WTC11 (cell line): ENCODE data around the gene MAPK12. TPM values are rescaled to one million over a fixed set of nuclear protein-coding genes. Genes with fewer than 3 reads are reported as not detected.

Experiments used
- ATAC-seq: fragments of 200-7000 bp; cut with Tn5 transposase; 2 replicates; pipeline ENCODE4 v1.10.0; 2021; ENCODE audit warnings: mild to moderate bottlenecking, moderate library complexity
- CTCF ChIA-PET: fragments of 300-600 bp; sonication (Branson Sonifier 250); formaldehyde crosslinking; loops from one replicate; lab custom pipeline; 2021; ENCODE audit warnings: antibody characterized with exemption; lab: Charles Lee
- POLR2A ChIA-PET: fragments of 350-600 bp; sonication (Branson Sonifier 250); formaldehyde crosslinking; loops from one replicate; lab custom pipeline; 2021; ENCODE audit warnings: antibody characterized with exemption; lab: Charles Lee
- DNase-seq: peaks from one replicate; pipeline ENCODE4 v3.0.0; 2021; ENCODE audit warnings: low spot score
- H3K27ac Mint-ChIP-seq: 2 replicates; pipeline ENCODE4 v1.8.0; 2021; ENCODE audit warnings: mixed read lengths
- H3K27me3 Mint-ChIP-seq: 2 replicates; pipeline ENCODE4 v1.8.0; 2021; ENCODE audit warnings: low read depth, mild to moderate bottlenecking, moderate library complexity, mixed read lengths
- H3K36me3 Mint-ChIP-seq: 2 replicates; pipeline ENCODE4 v1.8.0; 2021; ENCODE audit warnings: mixed read lengths
- H3K4me1 Mint-ChIP-seq: 2 replicates; pipeline ENCODE4 v1.8.0; 2022; ENCODE audit warnings: mixed read lengths
- H3K4me3 Mint-ChIP-seq: 2 replicates; pipeline ENCODE4 v1.8.0; 2021; ENCODE audit warnings: mild to moderate bottlenecking, moderate library complexity, mixed read lengths
- H3K9me3 Mint-ChIP-seq: 2 replicates; pipeline ENCODE4 v1.8.0; 2021; ENCODE audit warnings: mixed read lengths
- CREB1 ChIP-seq: sonication (generic); formaldehyde crosslinking; IDR thresholded peaks from 2 replicates; pipeline ENCODE4 v1.8.0; 2023; ENCODE audit warnings: mild to moderate bottlenecking, missing genetic modification reagents
- CREM ChIP-seq: sonication (generic); formaldehyde crosslinking; IDR thresholded peaks from 2 replicates; pipeline ENCODE4 v1.8.1; 2022; ENCODE audit warnings: mild to moderate bottlenecking, missing genetic modification reagents, moderate library complexity
- ELF4 ChIP-seq: sonication (generic); formaldehyde crosslinking; IDR thresholded peaks from 2 replicates; pipeline ENCODE4 v1.8.1; 2022; ENCODE audit warnings: low read depth, mild to moderate bottlenecking, moderate library complexity, missing genetic modification reagents
- GRHL2 ChIP-seq: fragments of 250-450 bp; sonication (Bioruptor Pico); IDR thresholded peaks from 2 replicates; pipeline ENCODE4 v1.8.0; 2022; ENCODE audit warnings: mild to moderate bottlenecking, moderate library complexity; ENCODE audit not compliant: insufficient replicate concordance, severe bottlenecking
- HMGA2 ChIP-seq: fragments of 250-450 bp; sonication (Bioruptor Pico); IDR thresholded peaks from 2 replicates; pipeline ENCODE4 v1.4.0; 2021; ENCODE audit warnings: mild to moderate bottlenecking, moderate library complexity
- MXD4 ChIP-seq: fragments of 250-450 bp; sonication (Bioruptor Pico); IDR thresholded peaks from 2 replicates; pipeline ENCODE4 v1.8.0; 2021; ENCODE audit warnings: mild to moderate bottlenecking, moderate library complexity, borderline replicate concordance
- MYBL2 ChIP-seq: sonication (generic); formaldehyde crosslinking; IDR thresholded peaks from 2 replicates; pipeline ENCODE4 v1.8.1; 2023; ENCODE audit warnings: mild to moderate bottlenecking, moderate library complexity, missing genetic modification reagents
- NFE2L1 ChIP-seq: sonication (generic); formaldehyde crosslinking; IDR thresholded peaks from 2 replicates; pipeline ENCODE4 v1.8.1; 2023; ENCODE audit warnings: missing genetic modification reagents
- NR3C1 ChIP-seq: sonication (generic); formaldehyde crosslinking; conservative IDR thresholded peaks from 2 replicates; pipeline ENCODE4 v1.8.1; 2023; ENCODE audit warnings: low read depth, mild to moderate bottlenecking, missing genetic modification reagents
- OVOL2 ChIP-seq: fragments of 250-450 bp; sonication (Bioruptor Pico); IDR thresholded peaks from 2 replicates; pipeline ENCODE4 v1.9.0; 2021; ENCODE audit warnings: mild to moderate bottlenecking, borderline replicate concordance
- TEAD1 ChIP-seq: sonication (generic); formaldehyde crosslinking; IDR thresholded peaks from 2 replicates; pipeline ENCODE4 v1.8.0; 2022; ENCODE audit warnings: mild to moderate bottlenecking, missing genetic modification reagents
- ZBTB21 ChIP-seq: sonication (generic); formaldehyde crosslinking; IDR thresholded peaks from 2 replicates; pipeline ENCODE4 v1.8.1; 2023; ENCODE audit warnings: mild to moderate bottlenecking, missing genetic modification reagents, borderline replicate concordance
- ZNF219 ChIP-seq: sonication (generic); formaldehyde crosslinking; IDR thresholded peaks from 2 replicates; pipeline ENCODE4 v1.8.0; 2023; ENCODE audit warnings: missing genetic modification reagents, mild to moderate bottlenecking, borderline replicate concordance
- ZNF263 ChIP-seq: sonication (generic); formaldehyde crosslinking; IDR thresholded peaks from 2 replicates; pipeline ENCODE4 v1.8.1; 2022; ENCODE audit warnings: low read depth, mild to moderate bottlenecking, moderate library complexity, missing genetic modification reagents
- ZNF317 ChIP-seq: sonication (generic); formaldehyde crosslinking; IDR thresholded peaks from 2 replicates; pipeline ENCODE4 v1.8.1; 2023; ENCODE audit warnings: low read depth, mild to moderate bottlenecking, moderate library complexity, missing genetic modification reagents, borderline replicate concordance
- total RNA-seq: library from RNA; stranded (reverse); gene quantifications from 3 replicates; pipeline ENCODE4 v1.2.3, GENCODE V29; 2021
- TF ChIP-seq, protein P1 (sequence below): sonication (generic); formaldehyde crosslinking; IDR thresholded peaks from 2 replicates; pipeline ENCODE4 v1.8.1; 2023; ENCODE audit warnings: mild to moderate bottlenecking, missing genetic modification reagents
- TF ChIP-seq, protein P2 (sequence below): sonication (generic); formaldehyde crosslinking; conservative IDR thresholded peaks from 2 replicates; pipeline ENCODE4 v1.8.1; 2022; ENCODE audit warnings: mild to moderate bottlenecking, missing genetic modification reagents
- TF ChIP-seq, protein P3 (sequence below): sonication (generic); formaldehyde crosslinking; IDR thresholded peaks from 2 replicates; pipeline ENCODE4 v1.8.1; 2022; ENCODE audit warnings: mild to moderate bottlenecking, moderate library complexity, missing genetic modification reagents
- TF ChIP-seq, protein P4 (sequence below): fragments of 250-450 bp; sonication (Bioruptor Pico); IDR thresholded peaks from 2 replicates; pipeline ENCODE4 v1.9.0; 2021; ENCODE audit warnings: mild to moderate bottlenecking, borderline replicate concordance
- TF ChIP-seq, protein P5 (sequence below): sonication (generic); formaldehyde crosslinking; IDR thresholded peaks from 2 replicates; pipeline ENCODE4 v1.8.1; 2023; ENCODE audit warnings: mild to moderate bottlenecking, missing genetic modification reagents, moderate library complexity
- TF ChIP-seq, protein P6 (sequence below): sonication (generic); formaldehyde crosslinking; IDR thresholded peaks from 2 replicates; pipeline ENCODE4 v1.8.1; 2022; ENCODE audit warnings: low read depth, missing genetic modification reagents, borderline replicate concordance

Gene MAPK12
- total RNA-seq, 1 experiment from 2014 or later = 31.0 TPM

DNA sequence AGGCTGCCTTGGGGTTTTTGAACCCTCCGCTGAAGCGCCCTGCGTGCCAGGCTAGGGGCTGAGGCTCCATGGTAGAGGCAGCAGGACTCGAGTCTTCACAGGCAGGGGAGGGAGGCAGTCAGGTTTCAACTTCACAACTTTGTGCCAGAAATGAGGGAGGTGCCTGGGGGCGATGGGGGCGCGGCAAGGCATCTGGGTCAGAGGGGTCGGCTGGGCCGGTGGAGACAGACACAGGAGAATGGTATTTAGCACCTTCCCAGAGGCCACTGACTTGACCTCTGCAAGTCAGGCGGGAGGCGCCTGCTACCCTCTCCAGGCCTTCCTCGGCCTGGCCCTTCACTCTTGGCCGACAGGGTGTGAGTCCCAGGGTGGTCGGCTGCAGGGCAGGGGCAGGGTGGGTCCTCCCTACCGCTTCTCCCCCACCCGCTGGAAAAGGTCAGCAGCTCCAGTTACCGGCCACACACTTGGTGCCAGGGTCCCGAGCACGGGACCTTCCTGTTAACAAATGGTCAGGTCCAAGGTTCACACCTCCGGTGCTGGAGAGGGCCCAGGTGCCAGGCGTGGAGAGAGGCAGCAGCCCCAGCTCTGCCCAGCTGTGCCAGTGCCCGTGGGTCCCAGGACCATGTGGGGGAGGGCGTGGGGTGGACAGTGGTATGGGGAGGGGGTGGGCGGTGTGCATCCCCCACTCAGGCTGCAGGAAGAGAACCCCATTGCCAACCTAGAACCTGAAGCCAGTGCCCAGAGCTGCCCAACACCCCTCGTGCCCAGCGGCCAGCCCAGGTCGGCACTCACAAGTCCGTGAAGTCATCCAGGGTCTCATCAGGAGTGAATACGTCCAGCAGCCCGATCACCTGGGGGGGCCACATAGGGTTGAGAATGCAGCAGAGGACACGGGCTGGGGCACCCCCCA lies 3.8 kb downstream of the MAPK12 start:
- ATAC-seq = no peak
- peaks cover 9% of the 10 kb centered on the region for H3K27me3 Mint-ChIP-seq
- no peak overlapping the region for H3K27ac Mint-ChIP-seq
- no peak for DNase-seq
- ChIA-PET POLR2A (no interaction called here), CTCF (no interaction called here)
- H3K9me3 Mint-ChIP-seq = no peaks in the 10 kb centered on the region
- no peak overlapping the region for H3K4me3 Mint-ChIP-seq
- TF ChIP-seq, protein P1, sequence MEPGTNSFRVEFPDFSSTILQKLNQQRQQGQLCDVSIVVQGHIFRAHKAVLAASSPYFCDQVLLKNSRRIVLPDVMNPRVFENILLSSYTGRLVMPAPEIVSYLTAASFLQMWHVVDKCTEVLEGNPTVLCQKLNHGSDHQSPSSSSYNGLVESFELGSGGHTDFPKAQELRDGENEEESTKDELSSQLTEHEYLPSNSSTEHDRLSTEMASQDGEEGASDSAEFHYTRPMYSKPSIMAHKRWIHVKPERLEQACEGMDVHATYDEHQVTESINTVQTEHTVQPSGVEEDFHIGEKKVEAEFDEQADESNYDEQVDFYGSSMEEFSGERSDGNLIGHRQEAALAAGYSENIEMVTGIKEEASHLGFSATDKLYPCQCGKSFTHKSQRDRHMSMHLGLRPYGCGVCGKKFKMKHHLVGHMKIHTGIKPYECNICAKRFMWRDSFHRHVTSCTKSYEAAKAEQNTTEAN (CRISPR knock-in tag) = no peak
- TF ChIP-seq GRHL2 (CRISPR knock-in tag) (no peak), TEAD1 (no peak), CREM (CRISPR knock-in tag) (no peak), ZNF219 (CRISPR knock-in tag) (no peak)
- TF ChIP-seq, protein P2, sequence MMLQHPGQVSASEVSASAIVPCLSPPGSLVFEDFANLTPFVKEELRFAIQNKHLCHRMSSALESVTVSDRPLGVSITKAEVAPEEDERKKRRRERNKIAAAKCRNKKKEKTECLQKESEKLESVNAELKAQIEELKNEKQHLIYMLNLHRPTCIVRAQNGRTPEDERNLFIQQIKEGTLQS (CRISPR knock-in tag) = no peak
- TF ChIP-seq, all 79 proteins: peak for 0
- H3K36me3 Mint-ChIP-seq = no peaks in the 10 kb centered on the region
- H3K4me1 Mint-ChIP-seq = peaks cover 8% of the 10 kb centered on the region

DNA sequence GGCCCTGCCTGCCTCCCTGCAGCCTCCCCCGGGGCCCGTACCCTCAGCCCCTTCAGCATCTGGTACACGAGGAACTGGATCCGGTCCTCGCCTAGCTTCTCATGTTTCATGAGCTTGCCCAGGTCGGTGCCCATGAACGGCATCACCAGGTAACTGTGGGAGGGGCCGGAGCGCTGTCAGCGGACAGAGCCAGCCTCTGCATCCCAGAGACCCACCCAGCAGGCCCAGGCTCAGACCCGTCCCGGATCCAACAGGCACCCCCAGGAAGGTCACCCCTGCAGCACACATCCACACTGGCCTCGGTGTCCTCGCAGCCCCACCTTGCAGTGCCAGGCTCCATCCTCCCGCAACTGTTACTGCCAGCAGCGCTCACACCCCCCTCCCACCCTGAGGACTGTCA lies 4.4 kb downstream of the MAPK12 start:
- peaks cover 4% of the 10 kb centered on the region for H3K27me3 Mint-ChIP-seq
- H3K36me3 Mint-ChIP-seq = no peaks in the 10 kb centered on the region
- TF ChIP-seq, protein P3, sequence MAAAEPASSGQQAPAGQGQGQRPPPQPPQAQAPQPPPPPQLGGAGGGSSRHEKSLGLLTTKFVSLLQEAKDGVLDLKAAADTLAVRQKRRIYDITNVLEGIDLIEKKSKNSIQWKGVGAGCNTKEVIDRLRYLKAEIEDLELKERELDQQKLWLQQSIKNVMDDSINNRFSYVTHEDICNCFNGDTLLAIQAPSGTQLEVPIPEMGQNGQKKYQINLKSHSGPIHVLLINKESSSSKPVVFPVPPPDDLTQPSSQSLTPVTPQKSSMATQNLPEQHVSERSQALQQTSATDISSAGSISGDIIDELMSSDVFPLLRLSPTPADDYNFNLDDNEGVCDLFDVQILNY (CRISPR knock-in tag) = no peak
- H3K27ac Mint-ChIP-seq = no peak overlapping the region
- DNase-seq = no peak
- ChIA-PET POLR2A (no interaction called here), CTCF (interaction anchor here (1.6 kb wide), 1 partner anchor 85 kb away, joined by 4 read pairs; no protein-coding TSS in a partner anchor)
- no peak for ATAC-seq
- peaks cover 1% of the 10 kb centered on the region for H3K4me1 Mint-ChIP-seq
- no peak overlapping the region for H3K4me3 Mint-ChIP-seq
- no peaks in the 10 kb centered on the region for H3K9me3 Mint-ChIP-seq

DNA sequence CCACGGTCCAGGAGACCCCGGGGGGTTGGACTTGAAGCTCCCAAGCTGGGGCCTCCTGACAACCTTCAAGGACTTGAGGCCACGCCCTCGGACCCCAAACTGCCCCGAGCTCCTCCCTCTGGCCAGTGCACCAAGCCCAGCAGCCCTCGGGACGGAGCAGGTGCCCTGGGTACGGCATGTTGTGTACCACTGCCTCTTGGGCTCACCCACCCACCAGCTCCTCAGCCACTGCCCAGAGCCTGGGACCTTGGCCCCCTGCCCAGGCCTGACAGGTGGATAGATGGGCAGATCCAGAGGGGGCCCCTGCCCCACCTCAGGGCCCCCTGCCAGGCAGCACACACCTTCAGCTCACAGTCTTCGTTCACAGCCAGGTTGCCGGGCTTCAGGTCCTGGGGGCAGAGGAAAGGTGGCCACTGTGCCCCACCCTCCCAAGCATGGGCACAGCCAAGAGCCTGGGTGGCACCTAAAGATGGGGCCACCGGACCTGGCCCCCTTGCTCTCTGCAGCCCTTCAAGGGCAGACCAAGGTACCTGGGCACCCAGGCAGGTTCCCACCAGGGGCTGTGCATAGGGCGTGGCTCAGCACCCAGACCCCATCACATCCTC lies 5.1 kb downstream of the MAPK12 start:
- POLR2A ChIA-PET = no interaction called here
- no peak overlapping the region for H3K4me3 Mint-ChIP-seq
- CTCF ChIA-PET = interaction anchor here (1.2 to 1.6 kb wide), 2 partner anchors 16 to 86 kb away, joined by 3 to 4 read pairs; no protein-coding TSS in a partner anchor
- ATAC-seq = no peak
- no peak for DNase-seq
- H3K36me3 Mint-ChIP-seq = no peaks in the 10 kb centered on the region
- peaks cover 3% of the 10 kb centered on the region; the same call in 1 of the 2 replicates for H3K27me3 Mint-ChIP-seq
- H3K9me3 Mint-ChIP-seq = no peaks in the 10 kb centered on the region
- no peaks in the 10 kb centered on the region for H3K4me1 Mint-ChIP-seq
- H3K27ac Mint-ChIP-seq = no peak overlapping the region
- no peak for TF ChIP-seq ZNF219 (CRISPR knock-in tag)
- no peak for TF ChIP-seq MXD4
- no peak for TF ChIP-seq ELF4
- TF ChIP-seq MYBL2 (CRISPR knock-in tag) = no peak
- TF ChIP-seq, protein P4, sequence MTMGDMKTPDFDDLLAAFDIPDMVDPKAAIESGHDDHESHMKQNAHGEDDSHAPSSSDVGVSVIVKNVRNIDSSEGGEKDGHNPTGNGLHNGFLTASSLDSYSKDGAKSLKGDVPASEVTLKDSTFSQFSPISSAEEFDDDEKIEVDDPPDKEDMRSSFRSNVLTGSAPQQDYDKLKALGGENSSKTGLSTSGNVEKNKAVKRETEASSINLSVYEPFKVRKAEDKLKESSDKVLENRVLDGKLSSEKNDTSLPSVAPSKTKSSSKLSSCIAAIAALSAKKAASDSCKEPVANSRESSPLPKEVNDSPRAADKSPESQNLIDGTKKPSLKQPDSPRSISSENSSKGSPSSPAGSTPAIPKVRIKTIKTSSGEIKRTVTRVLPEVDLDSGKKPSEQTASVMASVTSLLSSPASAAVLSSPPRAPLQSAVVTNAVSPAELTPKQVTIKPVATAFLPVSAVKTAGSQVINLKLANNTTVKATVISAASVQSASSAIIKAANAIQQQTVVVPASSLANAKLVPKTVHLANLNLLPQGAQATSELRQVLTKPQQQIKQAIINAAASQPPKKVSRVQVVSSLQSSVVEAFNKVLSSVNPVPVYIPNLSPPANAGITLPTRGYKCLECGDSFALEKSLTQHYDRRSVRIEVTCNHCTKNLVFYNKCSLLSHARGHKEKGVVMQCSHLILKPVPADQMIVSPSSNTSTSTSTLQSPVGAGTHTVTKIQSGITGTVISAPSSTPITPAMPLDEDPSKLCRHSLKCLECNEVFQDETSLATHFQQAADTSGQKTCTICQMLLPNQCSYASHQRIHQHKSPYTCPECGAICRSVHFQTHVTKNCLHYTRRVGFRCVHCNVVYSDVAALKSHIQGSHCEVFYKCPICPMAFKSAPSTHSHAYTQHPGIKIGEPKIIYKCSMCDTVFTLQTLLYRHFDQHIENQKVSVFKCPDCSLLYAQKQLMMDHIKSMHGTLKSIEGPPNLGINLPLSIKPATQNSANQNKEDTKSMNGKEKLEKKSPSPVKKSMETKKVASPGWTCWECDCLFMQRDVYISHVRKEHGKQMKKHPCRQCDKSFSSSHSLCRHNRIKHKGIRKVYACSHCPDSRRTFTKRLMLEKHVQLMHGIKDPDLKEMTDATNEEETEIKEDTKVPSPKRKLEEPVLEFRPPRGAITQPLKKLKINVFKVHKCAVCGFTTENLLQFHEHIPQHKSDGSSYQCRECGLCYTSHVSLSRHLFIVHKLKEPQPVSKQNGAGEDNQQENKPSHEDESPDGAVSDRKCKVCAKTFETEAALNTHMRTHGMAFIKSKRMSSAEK = no peak
- no peak for TF ChIP-seq OVOL2 (CRISPR knock-in tag)
- TF ChIP-seq ZNF317 (CRISPR knock-in tag) = no peak
- no peak for TF ChIP-seq HMGA2
- TF ChIP-seq NFE2L1 (CRISPR knock-in tag) = no peak
- no peak for TF ChIP-seq ZBTB21 (CRISPR knock-in tag)
- TF ChIP-seq, protein P5, sequence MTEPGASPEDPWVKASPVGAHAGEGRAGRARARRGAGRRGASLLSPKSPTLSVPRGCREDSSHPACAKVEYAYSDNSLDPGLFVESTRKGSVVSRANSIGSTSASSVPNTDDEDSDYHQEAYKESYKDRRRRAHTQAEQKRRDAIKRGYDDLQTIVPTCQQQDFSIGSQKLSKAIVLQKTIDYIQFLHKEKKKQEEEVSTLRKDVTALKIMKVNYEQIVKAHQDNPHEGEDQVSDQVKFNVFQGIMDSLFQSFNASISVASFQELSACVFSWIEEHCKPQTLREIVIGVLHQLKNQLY (CRISPR knock-in tag) = no peak
- TF ChIP-seq CREB1 = no peak
- TF ChIP-seq NR3C1 (CRISPR knock-in tag) = no peak
- no peak for TF ChIP-seq ZNF263 (CRISPR knock-in tag)
- TF ChIP-seq, protein P6, sequence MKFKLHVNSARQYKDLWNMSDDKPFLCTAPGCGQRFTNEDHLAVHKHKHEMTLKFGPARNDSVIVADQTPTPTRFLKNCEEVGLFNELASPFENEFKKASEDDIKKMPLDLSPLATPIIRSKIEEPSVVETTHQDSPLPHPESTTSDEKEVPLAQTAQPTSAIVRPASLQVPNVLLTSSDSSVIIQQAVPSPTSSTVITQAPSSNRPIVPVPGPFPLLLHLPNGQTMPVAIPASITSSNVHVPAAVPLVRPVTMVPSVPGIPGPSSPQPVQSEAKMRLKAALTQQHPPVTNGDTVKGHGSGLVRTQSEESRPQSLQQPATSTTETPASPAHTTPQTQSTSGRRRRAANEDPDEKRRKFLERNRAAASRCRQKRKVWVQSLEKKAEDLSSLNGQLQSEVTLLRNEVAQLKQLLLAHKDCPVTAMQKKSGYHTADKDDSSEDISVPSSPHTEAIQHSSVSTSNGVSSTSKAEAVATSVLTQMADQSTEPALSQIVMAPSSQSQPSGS (CRISPR knock-in tag) = no peak
